ENCODE measurements around the gene BORCS6.
"Not testable (repeated sequence)": the region's sequence is repeated elsewhere in the genome, so short reads cannot be mapped to it uniquely, and the experiment has no call there.

Gene BORCS6

DNA sequence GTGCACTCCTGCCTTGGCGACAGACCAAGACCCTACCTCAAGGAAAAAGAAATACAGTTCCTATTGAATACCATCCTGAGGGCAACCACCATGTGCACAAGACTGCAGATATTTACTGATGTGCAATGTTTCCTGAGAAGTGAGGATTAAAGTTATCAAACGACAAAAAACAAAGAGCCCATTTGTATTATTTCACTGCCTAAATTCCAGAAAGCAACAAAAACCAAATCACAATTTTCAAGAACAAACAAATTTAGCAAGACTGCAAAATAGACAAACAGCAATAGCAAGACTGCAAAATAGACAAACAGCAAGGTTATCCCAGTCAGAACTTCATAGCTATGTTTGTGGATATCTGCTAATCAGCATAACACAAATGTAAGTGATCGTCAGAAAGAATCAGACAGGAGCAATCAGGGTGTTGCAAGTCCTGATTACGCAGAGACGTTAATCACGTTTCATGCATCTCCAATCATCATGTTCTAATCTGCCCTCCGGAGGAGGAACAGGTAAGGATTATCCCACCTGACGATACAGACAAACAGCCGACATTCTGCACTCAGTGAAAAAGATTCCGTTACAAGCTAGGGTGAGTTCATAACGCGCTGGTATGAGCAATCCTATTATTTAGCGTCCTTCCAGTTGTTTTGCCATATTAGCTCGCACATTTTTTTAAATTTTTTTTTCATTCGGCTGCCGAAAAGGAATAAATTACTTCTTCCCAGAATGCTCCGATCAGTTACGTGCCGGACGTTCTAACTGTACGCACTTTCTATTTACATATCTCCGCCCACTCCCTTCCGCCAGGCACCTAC is 16.7 kb downstream of the BORCS6 start:
- peak; percentile 95 for DNase-seq

DNA sequence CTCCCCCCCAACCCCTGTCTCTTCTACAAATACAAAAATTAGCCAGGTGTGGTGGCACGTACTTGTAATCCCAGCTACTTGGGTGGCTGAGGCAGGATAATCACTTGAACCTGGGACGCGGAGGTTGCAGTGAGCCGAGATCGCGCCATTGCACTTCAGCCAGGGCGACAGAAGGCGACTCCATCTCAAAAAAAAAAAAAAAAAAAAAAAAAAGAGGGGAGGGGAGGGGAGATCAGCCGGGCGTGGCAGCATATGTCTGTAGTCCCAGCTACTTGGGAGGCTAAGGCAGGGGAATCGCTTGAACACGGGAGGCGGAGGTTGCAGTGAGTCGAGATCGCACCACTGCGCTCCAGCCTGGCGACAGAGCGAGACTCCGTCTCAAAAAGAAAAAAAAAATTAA is 19.8 kb downstream of the BORCS6 start:
- not testable (repeated sequence) for DNase-seq

DNA sequence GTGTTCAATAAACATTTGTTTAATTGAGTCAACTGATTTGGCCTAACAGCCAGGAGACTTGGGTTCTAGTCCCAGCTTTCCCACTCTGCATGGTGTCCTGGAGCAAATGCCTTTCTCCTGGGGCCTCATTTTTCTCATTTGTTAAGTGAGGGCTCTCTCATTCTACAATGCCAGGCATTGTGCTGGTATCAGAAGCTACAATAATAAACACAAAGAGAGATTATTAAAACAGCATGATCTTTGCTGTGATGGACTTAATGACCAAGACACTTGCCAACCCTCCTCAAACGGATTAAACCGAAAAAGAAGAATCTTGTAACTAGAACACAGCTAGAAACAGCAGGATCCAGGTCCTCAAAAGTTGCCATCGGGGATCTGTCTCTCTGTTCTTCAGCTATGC is 22.5 kb downstream of the BORCS6 start:
- DNase-seq, result no peak

DNA sequence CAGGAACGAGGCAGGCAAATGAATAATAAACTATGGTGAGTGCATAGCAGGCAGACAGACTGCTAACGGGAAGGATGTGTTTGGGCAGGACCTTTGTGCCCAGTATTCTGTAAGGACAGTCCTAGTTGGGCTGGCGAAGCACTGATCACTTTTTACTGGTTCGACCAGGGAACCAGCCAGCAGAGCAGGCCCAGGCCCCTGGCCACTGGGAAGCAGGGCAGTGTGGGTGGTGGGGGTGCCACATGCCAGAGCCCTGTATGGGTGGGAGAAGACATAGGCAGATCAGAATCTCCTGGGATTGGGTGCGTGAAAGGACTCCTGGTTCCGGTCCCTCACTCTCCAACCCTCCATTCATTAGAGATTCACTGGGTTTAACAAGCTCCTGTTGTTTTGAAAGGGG is 23.2 kb downstream of the BORCS6 start:
- no peak for DNase-seq

DNA sequence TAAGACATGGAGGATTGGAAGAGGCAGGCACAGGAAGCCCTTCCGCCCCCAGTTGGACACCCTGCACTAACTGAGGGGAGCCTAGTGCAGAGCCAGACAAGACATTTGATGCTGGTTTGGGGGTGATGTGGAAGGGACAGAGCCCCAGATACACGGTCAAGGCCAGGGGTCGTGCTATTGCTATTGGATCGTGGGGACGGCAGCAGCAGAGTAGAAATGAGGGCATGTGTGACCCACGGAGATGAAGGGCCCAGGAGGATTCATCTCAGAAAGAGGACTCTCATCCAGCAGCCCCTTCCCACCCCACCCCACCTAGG is 25.2 kb downstream of the BORCS6 start:
- DNase-seq, result peak; percentile 19

DNA sequence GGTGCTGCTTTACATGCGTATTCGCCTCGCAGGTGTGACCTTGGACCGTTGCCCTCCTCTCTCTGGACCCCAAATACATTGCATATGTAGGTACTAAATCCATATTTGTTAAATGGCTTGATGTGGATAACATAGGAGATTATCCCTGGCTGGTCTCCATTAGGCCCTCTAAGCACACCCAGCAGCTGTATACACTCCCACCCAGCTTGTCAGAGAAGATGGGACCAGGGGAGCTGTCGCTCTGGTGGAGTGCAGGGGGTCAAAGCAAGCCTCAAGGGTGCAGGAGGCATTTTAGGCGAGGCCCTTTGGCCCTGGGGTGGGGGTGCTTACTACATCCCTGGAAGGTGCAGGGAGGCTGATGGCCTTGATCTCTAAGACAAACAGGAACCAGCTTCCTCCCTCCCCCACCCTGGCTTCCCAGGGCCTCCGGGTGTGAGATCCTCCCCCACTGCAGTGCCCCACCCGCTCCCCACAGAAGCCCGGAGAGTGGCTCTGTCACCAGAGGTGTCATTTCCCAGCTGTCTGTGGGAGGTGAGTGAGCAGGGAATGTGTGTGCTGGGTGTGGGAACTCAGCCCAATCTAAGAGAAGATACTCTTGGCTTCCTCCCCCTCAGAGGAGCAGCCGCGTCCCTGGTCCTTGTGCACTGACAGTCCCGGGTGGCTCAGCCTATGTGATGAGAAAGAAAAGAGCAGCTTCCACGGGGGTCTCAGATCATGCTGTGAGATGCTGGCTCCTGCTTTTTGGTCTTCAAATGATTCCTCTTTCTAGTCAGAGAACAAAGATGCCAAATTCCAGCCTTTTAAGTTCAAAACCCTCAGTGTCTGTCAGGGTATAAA is 25.8 kb downstream of the BORCS6 start:
- peak; percentile 84 for DNase-seq

DNA sequence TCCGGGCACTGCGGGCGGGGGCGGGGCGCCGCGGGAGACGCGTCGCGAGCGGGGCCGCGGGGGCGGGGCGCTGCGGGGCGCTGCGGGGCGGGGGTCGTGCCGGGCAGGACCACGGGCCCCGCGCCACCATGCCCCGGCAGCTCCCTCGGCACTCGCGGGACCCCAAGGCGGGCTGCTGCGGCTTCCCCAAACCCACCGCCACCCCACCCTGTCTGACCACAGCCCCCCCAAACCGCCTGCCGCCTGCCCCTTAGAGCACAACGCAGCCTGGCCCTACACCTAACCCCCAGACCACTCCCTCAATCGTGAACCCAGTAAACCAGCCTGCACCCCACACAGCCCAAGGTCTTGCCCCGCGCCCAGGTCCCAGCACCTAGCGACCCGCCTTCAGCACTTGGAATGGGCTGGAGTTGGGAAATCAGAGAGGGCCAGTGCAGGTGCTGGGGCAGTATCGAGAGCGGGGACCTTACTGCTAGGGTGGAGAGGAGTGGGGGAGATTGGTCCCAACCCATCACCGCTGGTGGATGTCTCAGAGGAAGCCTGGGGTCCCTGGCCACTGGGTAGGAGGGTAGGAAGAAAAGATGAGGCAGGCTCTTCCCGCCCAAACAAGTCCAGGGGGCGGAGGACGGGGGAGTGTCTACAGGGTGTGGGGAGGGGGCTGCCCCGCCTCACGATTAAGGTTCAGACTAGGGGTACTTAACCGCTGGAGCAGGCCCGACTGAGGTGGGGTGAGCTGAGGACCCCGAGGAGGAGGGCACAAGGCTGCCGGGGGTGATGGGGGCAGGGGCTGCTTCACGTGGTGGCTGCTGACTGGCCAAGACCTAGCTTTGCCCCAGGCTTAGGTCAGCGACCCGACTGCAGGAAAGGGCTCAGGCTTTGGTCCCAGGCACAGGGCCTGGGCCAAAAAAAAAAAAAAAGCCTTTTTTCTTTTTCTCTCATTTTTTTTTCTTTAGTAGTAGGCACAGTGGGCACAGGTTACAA is 26.7 kb downstream of the BORCS6 start:
- peak; percentile 30 for DNase-seq

DNA sequence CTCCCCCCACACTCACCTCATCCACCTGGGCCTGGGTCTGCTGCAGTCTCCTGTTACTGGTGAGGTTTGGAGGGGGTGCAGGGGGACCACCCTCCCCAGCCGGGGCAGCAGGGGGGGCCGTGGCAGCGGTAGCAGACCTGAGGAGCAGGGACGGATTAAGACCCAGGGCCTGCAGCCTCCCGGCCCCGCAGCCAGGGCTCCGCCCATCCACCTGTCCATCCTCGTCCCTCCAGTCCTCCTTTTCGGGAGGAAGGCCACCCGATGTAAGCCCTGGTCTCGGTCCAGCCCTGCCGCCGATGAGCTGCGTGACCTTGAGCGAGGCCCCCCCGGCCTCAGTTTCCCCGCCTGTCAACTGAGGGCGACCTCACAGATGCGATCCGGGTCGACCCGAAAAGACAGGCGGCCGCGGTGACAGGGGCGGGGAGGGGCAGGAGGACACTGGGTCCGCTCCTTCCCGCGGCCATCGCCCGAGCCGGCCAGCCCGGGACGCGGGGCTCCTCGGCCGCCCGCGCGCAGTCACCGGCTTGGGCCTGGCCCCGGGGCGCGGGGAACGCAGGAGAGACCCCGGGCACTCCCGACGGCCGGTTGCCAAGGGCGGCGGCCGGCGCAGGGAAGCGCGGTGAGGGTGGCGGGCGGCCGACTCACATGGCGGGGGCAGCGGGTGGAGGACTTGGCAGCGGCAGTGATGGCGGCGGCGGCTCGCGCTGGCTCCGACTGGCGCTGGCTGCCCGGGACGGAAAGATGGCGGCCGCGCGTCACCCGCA is 27.6 kb downstream of the BORCS6 start, which contains the start of gene VAMP2:
Gene VAMP2 (minus strand): TSS at position 716 of the 764 bp plus-strand sequence. CDS start 69 bp downstream, at position 647.
- DNase-seq, result peak; percentile 83

DNA sequence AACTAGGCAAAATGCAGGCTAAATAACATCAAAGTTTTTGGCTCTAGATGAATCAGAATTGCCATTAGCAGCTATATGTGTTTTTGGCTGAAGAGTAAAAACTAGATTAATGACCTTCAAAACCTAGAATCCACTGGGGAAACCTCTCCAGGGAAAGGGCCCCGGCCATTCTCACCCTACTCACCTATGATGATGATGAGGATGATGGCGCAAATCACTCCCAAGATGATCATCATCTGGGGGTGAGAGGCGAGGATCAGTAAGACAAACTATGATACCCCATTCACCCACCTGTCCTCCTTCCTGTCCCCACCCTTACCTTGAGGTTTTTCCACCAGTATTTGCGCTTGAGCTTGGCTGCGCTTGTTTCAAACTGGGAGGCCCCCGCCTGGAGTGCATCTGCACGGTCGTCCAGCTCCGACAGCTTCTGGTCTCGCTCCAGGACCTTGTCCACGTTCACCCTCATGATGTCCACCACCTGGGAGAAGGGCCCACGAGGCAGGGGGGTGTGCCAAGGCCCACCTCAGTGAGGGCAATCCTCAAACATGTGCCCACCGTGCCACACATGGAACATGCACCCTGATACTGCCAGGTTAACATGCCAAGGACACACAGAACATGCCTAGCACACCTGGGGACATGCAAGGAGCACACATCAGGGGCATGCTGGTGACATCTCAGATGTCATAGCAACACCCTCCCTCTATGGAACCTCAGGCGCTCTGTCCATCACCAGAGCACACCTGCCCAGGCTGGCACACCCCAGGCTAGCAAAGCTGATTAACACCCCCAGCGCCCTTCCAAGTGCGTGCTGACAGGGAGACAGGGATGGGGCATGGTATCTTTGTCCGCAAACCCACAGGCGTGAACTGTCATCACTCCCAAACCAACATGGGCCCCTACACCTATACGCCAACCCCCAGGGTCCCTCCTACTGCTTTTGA is 28.4 kb downstream of the BORCS6 start:
- DNase-seq, result peak; percentile 45

DNA sequence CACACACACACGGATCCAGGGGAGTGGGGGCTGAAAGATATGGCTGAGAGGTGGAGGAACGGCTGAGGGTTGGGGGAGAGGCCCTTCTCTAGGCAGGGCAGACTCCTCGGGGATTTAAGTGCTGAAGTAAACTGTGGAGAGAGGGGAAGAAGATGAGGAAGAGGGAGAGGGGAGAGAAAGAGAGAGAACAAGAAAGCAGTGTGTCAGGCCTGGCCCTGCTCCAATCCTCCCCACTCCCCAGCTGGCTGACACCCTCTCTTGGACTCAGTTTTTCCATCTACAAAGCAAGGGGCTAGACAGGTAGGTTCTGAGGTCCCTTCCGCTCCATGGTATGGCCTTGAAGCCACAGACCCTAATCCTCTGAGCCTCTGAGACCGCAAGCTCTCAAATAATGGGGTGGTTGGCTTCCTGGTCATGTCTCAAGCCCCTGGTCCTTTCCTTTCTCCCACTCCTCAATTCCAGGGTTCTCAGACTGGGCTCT is 29.2 kb downstream of the BORCS6 start:
- DNase-seq, result peak; percentile 40

DNA sequence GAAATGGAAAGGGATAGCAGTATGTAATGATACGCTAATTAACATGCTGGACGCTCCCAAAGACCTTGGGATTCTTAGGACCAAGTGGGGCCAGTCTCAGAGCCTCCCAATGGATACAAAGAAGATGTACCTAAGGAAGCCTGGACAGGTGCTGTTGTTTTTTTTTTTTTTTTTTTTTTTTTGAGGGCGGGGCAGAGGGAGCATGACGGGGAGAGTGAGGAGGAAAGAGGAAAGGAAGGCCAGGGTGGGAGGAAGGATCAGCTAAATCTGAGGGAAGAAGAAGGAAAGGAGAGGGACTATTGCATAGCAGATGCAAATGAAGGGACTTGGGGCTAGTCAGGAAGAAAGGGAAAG is 29.8 kb downstream of the BORCS6 start:
- DNase-seq, result no peak

DNA sequence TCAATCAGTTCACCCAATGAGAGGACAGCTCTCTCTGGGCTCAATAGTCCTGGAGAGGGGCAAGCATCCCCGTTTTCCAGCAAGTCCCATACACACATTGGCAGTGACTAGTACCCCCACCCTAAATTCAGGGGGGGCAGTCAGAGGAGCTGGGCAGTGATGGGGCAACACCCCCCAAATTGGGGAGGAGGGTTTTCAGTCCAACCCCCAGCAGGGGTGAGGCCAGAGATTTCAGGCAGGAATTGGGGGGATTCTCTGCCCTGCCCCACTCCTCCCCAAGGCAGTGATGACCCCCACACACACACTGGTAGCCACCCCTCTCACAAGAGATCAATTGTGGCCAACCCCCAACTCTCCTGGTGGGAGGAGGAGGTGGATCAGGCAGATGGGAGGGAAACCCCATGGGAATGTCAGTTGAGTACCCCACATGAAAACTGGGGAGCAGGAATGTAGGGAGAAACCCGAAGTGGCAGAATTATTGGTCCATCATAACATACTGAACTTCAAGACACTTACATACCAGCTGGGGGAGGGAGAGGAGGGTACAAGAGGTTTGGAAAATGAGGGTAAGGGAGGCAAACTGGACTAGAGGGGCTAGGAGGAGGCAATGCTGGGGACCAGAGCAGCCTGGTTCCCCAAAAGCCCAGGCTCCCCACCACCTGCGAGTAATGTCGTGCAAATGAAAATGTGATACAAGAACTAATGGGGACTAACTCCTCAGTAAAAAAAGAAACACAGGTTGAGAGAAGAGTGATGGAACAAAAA is 30.3 kb downstream of the BORCS6 start:
- DNase-seq, result peak; percentile 4

DNA sequence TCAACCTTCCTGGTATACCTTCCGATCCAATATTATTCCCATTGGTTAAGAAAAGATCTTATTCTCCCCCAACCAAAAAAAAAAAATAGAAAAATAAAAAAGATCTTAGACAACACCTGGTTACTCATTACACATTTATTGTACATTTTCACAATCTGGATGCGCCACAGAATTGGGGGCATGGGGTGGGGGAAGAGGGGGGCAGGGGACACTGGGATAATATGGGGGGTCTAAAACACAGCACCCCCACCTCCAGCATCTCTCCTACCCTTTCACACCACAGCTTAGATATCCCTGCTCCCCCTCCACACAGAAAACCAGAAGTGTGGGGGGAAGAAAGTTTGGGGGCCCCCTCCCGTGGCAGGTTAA is 31.0 kb downstream of the BORCS6 start:
- DNase-seq, result peak; percentile 28

DNA sequence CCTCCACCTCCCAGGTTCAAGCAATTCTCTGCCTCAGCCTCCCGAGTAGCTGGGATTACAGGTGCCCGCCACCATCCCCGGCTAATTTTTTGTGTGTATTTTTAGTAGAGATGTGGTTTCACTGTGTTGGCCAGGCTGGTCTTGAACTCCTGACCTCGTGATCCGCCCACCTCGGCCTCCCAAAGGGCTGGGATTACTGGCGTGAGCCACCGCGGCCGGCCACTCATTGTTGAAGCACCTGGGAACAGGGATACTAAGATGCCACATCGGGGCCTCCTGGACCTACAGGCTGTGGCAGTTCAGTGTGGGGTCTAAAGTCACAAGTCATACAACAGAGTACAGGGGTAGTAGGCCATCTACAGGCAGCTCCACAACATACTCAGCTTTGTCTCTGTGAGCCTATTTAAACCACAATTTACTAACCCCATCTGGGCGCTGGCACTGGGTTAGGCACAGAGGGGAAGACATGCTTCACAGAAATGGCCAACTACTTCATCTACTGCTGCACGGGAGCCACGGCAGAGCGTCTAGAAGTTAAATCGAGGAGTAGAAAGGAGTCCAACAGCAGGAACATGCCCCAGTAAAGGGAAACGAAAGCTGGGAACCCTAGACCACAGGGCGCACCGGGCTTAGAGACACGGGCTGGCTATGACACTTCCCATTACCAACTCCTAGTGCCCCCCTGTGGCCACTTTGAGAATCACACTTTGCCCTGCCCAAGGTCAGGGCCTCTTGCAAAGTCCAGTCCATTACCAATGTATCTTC is 31.5 kb downstream of the BORCS6 start:
- DNase-seq, result peak; percentile 91

DNA sequence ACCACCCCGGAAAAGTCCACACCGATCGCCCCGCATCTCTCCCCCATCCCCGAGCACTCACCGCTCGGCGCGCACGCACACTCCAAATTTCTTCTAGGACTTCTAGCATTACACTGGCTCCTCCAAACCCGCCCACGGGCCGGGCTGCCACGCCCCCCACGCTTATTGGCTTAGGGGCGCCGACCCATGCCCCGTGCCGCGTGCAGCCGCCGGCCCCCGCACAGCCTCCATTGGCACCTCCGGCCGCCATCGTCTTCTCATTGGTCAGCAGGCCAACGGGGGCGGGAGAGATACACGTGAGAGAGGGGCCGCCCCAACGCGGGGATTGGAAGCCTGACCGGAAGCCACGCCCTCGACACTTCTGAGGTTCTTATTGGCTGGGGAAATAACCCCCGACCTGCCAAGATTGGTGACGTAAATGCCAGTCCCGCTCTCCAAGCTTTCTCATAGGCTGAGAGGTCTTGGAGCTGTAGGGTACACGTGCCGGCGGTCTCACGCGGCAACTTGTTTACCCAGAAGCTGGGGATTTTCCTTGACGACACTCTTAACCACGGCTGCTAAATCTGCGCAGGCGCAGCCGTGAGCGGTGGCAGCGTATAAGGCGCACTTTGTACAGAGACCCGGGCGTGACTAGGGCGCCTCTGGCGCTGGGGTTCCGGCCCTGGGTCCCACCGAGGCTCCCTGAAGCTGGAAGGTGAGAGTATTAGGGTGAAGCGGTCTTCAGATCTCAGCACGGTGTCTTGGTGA is 33.6 kb downstream of the BORCS6 start:
- DNase-seq, result peak; percentile 100

DNA sequence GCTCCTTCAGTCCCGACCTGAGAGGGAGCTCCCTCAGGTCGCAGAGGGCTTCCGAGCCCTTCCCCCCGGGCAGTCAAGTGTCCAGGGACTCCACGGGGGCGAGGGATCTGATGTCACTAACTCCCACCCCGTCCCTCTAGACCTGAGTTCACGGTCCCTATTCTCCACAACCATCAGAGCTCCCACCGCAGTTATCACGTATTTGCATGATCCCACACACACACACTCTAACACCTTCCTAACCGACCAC is 34.1 kb downstream of the BORCS6 start:
- DNase-seq, result no peak

DNA sequence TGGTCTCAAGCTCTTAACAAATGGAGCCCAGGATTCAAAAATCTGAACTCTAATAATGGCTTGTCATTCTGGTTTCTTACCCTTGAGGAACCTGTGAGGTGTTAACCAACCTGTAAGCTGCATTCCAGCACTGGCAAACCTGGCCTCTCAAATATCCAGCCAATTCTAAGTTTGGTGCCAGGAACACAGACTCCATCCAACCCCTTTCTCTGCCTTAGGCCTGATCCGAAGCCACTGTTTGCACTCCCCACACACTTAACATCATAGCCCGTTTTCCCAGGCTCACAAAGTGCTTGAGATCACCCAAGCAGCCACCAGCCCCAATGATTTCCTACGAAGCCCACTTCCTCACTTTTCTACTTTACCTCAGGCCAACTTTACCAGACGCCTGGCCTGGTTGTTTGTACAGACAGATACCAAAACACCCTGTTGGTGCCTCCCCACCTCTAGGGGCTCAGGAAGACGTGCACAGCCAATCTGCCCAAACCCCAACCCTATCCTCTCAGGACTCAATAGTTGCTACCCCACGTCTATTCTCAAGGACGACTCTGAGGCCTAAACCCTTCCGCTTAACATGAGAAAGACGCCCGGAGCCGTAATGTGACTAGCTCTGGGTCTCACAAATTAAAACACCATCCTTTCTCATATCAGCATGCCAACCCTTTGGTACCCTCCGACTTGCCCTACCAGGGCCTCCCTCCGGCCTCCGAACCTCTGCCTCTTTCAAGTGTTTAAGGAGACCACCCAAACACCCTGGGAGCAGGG is 34.6 kb downstream of the BORCS6 start:
- peak; percentile 57 for DNase-seq

DNA sequence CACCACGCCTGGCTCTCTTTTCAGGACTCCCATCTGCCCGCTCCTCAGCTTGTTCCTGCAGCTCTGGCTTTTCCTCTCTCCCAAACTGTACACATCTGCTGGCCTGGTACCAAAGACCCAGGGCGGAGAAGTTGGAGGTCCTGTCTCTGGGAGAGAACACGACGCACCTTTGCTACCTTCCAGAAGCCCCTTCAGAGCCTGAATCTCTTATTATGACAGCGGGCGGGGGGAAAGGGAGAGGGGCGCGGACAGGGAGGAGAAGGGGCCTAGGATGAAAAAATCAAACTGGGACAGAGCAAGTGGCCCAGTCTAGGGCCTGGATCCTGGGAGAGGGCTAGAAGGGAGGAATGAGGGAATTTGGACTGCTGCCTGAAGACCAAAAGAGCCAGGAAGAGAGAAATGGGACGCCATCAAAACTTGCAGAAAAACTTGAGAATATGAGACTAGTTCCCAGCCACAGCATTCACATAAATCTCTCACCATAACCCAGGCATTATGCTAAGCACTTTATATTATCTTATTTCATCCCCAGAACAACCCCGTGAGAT is 35.3 kb downstream of the BORCS6 start:
- DNase-seq, result no peak
